ENCODE data around the gene PCDHB12.

Gene PCDHB12

DNA sequence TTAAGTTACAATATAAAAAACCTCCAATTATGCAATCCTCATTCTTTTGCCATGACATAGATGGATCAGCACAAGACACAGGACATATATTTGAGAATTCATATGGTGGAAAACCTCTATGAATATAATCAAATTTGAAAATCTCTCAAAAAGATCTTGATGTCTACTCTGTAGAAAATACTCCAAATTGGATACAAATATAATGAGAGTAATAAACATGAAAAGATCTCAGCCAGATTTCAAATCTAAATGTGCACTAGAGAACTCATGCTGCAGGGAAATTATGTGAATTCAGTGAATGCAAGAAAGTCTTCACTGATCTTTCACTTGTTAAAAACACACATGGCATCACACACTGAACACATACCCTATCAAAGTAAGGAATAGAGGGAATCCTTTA, 50.4 kb downstream of the PCDHB12 start:
- no peak overlapping the region for H3K4me3 ChIP-seq (replicated peaks; ENCODE audit: insufficient read depth, low read length)
- H3K27ac ChIP-seq (replicated peaks), result no peak overlapping the region
- no peaks in the 10 kb centered on the region for H3K27me3 ChIP-seq (ENCODE audit: insufficient read depth, poor library complexity, severe bottlenecking)
- TF ChIP-seq GABPA (IDR thresholded peaks at IDR 0.05; ENCODE audit: low read depth) (no peak), SPI1 (IDR thresholded peaks at IDR 0.05; ENCODE audit: borderline replicate concordance, low read depth) (no peak), POLR2AphosphoS5 (IDR thresholded peaks at IDR 0.05; ENCODE audit: low read depth) (no peak)
- TF ChIP-seq, protein P1, sequence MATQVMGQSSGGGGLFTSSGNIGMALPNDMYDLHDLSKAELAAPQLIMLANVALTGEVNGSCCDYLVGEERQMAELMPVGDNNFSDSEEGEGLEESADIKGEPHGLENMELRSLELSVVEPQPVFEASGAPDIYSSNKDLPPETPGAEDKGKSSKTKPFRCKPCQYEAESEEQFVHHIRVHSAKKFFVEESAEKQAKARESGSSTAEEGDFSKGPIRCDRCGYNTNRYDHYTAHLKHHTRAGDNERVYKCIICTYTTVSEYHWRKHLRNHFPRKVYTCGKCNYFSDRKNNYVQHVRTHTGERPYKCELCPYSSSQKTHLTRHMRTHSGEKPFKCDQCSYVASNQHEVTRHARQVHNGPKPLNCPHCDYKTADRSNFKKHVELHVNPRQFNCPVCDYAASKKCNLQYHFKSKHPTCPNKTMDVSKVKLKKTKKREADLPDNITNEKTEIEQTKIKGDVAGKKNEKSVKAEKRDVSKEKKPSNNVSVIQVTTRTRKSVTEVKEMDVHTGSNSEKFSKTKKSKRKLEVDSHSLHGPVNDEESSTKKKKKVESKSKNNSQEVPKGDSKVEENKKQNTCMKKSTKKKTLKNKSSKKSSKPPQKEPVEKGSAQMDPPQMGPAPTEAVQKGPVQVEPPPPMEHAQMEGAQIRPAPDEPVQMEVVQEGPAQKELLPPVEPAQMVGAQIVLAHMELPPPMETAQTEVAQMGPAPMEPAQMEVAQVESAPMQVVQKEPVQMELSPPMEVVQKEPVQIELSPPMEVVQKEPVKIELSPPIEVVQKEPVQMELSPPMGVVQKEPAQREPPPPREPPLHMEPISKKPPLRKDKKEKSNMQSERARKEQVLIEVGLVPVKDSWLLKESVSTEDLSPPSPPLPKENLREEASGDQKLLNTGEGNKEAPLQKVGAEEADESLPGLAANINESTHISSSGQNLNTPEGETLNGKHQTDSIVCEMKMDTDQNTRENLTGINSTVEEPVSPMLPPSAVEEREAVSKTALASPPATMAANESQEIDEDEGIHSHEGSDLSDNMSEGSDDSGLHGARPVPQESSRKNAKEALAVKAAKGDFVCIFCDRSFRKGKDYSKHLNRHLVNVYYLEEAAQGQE (IDR thresholded peaks at IDR 0.05; ENCODE audit: insufficient replicate concordance, low read depth), result no peak
- TF ChIP-seq, protein P2, sequence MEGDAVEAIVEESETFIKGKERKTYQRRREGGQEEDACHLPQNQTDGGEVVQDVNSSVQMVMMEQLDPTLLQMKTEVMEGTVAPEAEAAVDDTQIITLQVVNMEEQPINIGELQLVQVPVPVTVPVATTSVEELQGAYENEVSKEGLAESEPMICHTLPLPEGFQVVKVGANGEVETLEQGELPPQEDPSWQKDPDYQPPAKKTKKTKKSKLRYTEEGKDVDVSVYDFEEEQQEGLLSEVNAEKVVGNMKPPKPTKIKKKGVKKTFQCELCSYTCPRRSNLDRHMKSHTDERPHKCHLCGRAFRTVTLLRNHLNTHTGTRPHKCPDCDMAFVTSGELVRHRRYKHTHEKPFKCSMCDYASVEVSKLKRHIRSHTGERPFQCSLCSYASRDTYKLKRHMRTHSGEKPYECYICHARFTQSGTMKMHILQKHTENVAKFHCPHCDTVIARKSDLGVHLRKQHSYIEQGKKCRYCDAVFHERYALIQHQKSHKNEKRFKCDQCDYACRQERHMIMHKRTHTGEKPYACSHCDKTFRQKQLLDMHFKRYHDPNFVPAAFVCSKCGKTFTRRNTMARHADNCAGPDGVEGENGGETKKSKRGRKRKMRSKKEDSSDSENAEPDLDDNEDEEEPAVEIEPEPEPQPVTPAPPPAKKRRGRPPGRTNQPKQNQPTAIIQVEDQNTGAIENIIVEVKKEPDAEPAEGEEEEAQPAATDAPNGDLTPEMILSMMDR (IDR thresholded peaks at IDR 0.05; ENCODE audit: insufficient read depth, low read length), result no peak
- no peak for DNase-seq (ENCODE audit: low read depth in 1 of 2, low spot score in 1 of 2)

DNA sequence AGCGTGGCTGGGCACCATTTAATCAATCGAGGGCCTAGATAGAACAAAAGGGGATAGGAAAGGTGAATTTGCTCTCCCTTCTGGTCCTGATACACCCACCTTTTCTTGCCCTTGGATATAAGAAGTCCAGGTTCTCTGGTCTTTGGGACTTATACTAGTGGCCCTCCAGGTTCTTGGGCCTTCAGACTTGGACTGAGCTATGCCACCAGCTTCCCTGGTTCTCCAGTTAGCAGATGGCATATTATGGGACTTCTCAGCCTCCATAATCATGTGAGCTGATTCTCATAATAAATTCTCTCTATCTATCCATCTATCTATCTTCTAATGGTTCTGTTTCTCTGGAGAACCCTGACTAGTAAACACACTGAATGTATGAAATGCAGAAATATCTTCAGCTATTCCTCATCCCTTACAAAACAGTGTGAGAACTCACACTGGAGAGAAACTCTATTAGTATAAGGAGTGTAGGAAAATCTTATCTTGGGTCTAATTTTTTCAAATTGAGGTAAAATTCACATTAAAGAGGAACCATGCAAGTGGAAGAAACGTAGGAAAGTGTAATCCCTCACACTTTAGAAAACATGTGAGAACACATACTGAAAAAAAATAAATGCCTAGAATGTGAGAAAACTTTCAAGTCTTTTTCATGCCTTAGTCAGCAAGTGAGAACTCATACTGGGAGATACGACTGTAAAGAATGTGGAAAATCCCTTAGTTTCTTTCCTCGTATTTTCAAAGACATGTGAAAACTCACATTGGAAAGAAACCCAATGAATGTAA, 52.1 kb downstream of the PCDHB12 start:
- no peak for DNase-seq (ENCODE audit: low read depth in 1 of 2, low spot score in 1 of 2)
- Histone ChIP-seq H3K27ac (replicated peaks) (no peak overlapping the region), H3K27me3 (ENCODE audit: insufficient read depth, poor library complexity, severe bottlenecking) (no peaks in the 10 kb centered on the region), H3K4me3 (replicated peaks; ENCODE audit: insufficient read depth, low read length) (no peak overlapping the region)
- no peak for TF ChIP-seq POLR2AphosphoS5 (IDR thresholded peaks at IDR 0.05; ENCODE audit: low read depth)

DNA sequence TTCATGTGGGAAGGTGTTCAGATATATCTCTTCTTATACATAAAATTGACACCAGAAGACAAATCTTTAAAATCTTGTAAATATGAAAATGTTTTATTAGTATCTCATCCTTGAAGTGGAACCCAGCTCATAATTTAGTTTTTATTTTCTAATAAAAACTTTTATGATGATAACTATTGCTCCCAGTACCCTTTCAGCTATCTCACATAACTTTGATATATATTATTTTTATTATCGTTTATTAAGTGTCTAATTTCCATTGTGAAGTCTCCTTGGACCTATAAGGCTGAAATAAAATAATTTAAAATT, 52.7 kb downstream of the PCDHB12 start:
- H3K4me3 ChIP-seq (replicated peaks; ENCODE audit: insufficient read depth, low read length), result no peak overlapping the region
- TF ChIP-seq, protein P1 (IDR thresholded peaks at IDR 0.05; ENCODE audit: insufficient replicate concordance, low read depth), result no peak
- TF ChIP-seq POLR2AphosphoS5 (IDR thresholded peaks at IDR 0.05; ENCODE audit: low read depth) (no peak), GABPA (IDR thresholded peaks at IDR 0.05; ENCODE audit: low read depth) (no peak), SPI1 (IDR thresholded peaks at IDR 0.05; ENCODE audit: borderline replicate concordance, low read depth) (no peak)
- TF ChIP-seq, protein P2 (IDR thresholded peaks at IDR 0.05; ENCODE audit: insufficient read depth, low read length), result no peak
- DNase-seq (ENCODE audit: low read depth in 1 of 2, low spot score in 1 of 2), result no peak
- H3K27me3 ChIP-seq (ENCODE audit: insufficient read depth, poor library complexity, severe bottlenecking), result no peaks in the 10 kb centered on the region
- H3K27ac ChIP-seq (replicated peaks), result no peak overlapping the region

Data from HL-60 (cell line).